Naive thymus-derived CD4-positive, alpha-beta T cell (primary cell): ENCODE results near the gene MAP2K5. TPM values are rescaled to one million over a fixed set of nuclear protein-coding genes. Genes with fewer than 3 reads are reported as not detected.

Experiments used
- ATAC-seq: fragments of 150-1000 bp; cut with Tn5 transposase; 2 replicates; pipeline ENCODE4 v1.10.0; 2021; ENCODE audit warnings: mild to moderate bottlenecking, moderate library complexity
- CTCF ChIA-PET: fragments of 350-600 bp; sonication (Branson Sonifier 250); formaldehyde crosslinking; loops from one replicate; lab custom pipeline; 2021; ENCODE audit warnings: antibody characterized with exemption; lab: Charles Lee
- POLR2A ChIA-PET: fragments of 350-600 bp; sonication (Branson Sonifier 250); formaldehyde crosslinking; loops from one replicate; lab custom pipeline; 2021; ENCODE audit warnings: antibody characterized with exemption, inconsistent platforms; lab: Charles Lee
- DNase-seq, 9 donors: peaks; one replicate each; pipeline versions ENCODE4 v3.0.0 to v3.0.0-alpha.2; 2020 to 2022; ENCODE audit warnings: mixed read lengths in 1 of 9
- H3K27ac ChIP-seq: one replicate; pipeline ENCODE4 v1.7.0; 2013; ENCODE audit warnings: mild to moderate bottlenecking, low read depth, low read length, moderate library complexity
- H3K27me3 ChIP-seq, 2 donors: one replicate each; pipeline ENCODE4 v1.7.0; 2013; ENCODE audit warnings: low read length in 2 of 2, mild to moderate bottlenecking in 2 of 2, moderate library complexity in 2 of 2; ENCODE audit not compliant: control insufficient read depth in 2 of 2, insufficient read depth in 2 of 2
- H3K36me3 ChIP-seq, 3 experiments: 1 replicate in 2 of 3; 2 replicates in 1 of 3; pipeline ENCODE4 v1.7.0; 2013; ENCODE audit warnings: low read length in 3 of 3, mild to moderate bottlenecking in 3 of 3, moderate library complexity in 1 of 3; ENCODE audit not compliant: insufficient read depth in 3 of 3, control insufficient read depth in 2 of 3
- H3K4me1 ChIP-seq, 2 donors: one replicate each; pipeline ENCODE4 v1.7.0; 2013; ENCODE audit warnings: low read length in 2 of 2, mild to moderate bottlenecking in 2 of 2, moderate library complexity in 1 of 2; ENCODE audit not compliant: control insufficient read depth in 2 of 2, insufficient read depth in 2 of 2
- H3K4me3 ChIP-seq: 2 replicates; pipeline ENCODE4 v1.7.0; 2013; ENCODE audit warnings: mild to moderate bottlenecking, low read length
- H3K9me3 ChIP-seq, 3 experiments: 1 replicate in 2 of 3; 2 replicates in 1 of 3; pipeline ENCODE4 v1.7.0; 2013; ENCODE audit warnings: low read length in 3 of 3; ENCODE audit not compliant: control insufficient read depth in 2 of 3
- H3K27ac Mint-ChIP-seq, 9 donors: one replicate each; pipeline ENCODE4 v1.8.0; 2020 to 2022; ENCODE audit warnings: mixed read lengths in 9 of 9, mild to moderate bottlenecking in 8 of 9, moderate library complexity in 5 of 9, inconsistent platforms in 2 of 9
- H3K27me3 Mint-ChIP-seq, 5 donors: one replicate each; pipeline ENCODE4 v1.8.0; 2021 to 2022; ENCODE audit warnings: mixed read lengths in 5 of 5, mild to moderate bottlenecking in 1 of 5
- H3K36me3 Mint-ChIP-seq, 5 donors: one replicate each; pipeline ENCODE4 v1.8.0; 2020 to 2022; ENCODE audit warnings: mixed read lengths in 5 of 5, mild to moderate bottlenecking in 3 of 5, inconsistent platforms in 1 of 5
- H3K4me1 Mint-ChIP-seq, 7 donors: one replicate each; pipeline ENCODE4 v1.8.0; 2020 to 2022; ENCODE audit warnings: mixed read lengths in 7 of 7, mild to moderate bottlenecking in 3 of 7, inconsistent platforms in 1 of 7
- H3K4me3 Mint-ChIP-seq, 10 donors: one replicate each; pipeline ENCODE4 v1.8.0; 2020 to 2022; ENCODE audit warnings: mild to moderate bottlenecking in 10 of 10, mixed read lengths in 10 of 10, moderate library complexity in 6 of 10, inconsistent platforms in 2 of 10
- H3K9me3 Mint-ChIP-seq, 11 donors: one replicate each; pipeline ENCODE4 v1.8.0; 2020 to 2022; ENCODE audit warnings: mixed read lengths in 11 of 11, mild to moderate bottlenecking in 4 of 11, inconsistent platforms in 1 of 11, moderate library complexity in 1 of 11
- intact Hi-C, 2 donors: fragments of 100-400 bp; cut with micrococcal nuclease; formaldehyde crosslinking; loops; one replicate each; pipeline ENCODE4 v1.15.1; 2023
- polyA plus RNA-seq, 2 donors: library from polyadenylated mRNA; unstranded; fragments of 300-500 nt; fragmentation: Illumina TruSeq; gene quantifications; one replicate each; pipeline ENCODE4 v1.2.3, GENCODE V29; 2021
- total RNA-seq, 6 experiments: library from RNA in 5 of 6; stranded (reverse) in 5 of 6; gene quantifications; 1 replicate in 5 of 6; 2 replicates in 1 of 6; pipeline ENCODE4 v1.2.3 and lab custom pipeline; 2021 to 2026

Gene MAP2K5
- total and polyA plus RNA-seq, 7 experiments from 2014 or later: 22.7 to 43.4 (median 33.9) TPM

- Histone ChIP-seq H3K9me3 (no peaks in the 10 kb centered on the region), H3K36me3 (no peaks in the 10 kb centered on the region), H3K27ac (no peak overlapping the region), H3K4me1 (peaks cover 5 to 20% of the 10 kb centered on the region in 2 donors), H3K27me3 (no peaks in the 10 kb centered on the region), H3K4me3 (no peak overlapping the region)
- CTCF ChIA-PET: no interaction called here
- intact Hi-C loops: loop anchor here in 1 of 2 donors (5.0 kb wide), 1 partner anchor 53 kb away; no protein-coding TSS in a partner anchor
- Mint-ChIP-seq H3K4me3 (peak overlapping the region; percentile 9 to 70 (median 32)), H3K27ac (peak overlapping the region; percentile 7 to 86 (median 51)), H3K4me1 (peaks cover 15 to 39% (median 35%) of the 10 kb centered on the region in 7 donors), H3K27me3 (no peaks in the 10 kb centered on the region), H3K36me3 (peaks cover 0 to 27% (median 5%) of the 10 kb centered on the region in 5 donors), H3K9me3 (peaks cover 0 to 2% (median 0%) of the 10 kb centered on the region in 11 donors)
- ATAC-seq: peak; percentile 57
- DNase-seq: peak in 3 of 9 donors; percentile 3 to 9 (median 8)
- POLR2A ChIA-PET: interaction anchor here (0.9 to 1.7 kb wide), 4 partner anchors 17 to 270 kb away, joined by 3 to 4 read pairs (median 4); partner anchors contain the start of gene PIAS1
These were observed 241.7 kb downstream of the MAP2K5 start for GRCh38 chr15:67784090-67784781.

GRCh38 chr15:67784856-67785430 is 242.4 kb downstream of the MAP2K5 start:
- no peaks in the 10 kb centered on the region for H3K9me3 ChIP-seq
- Mint-ChIP-seq H3K9me3 (peaks cover 0 to 2% (median 0%) of the 10 kb centered on the region in 11 donors), H3K4me1 (peaks cover 13 to 39% (median 35%) of the 10 kb centered on the region in 7 donors), H3K4me3 (peak overlapping the region in 3 of 10 donors; percentile 28 to 65 (median 31)), H3K36me3 (peaks cover 0 to 32% (median 8%) of the 10 kb centered on the region in 5 donors), H3K27me3 (no peaks in the 10 kb centered on the region), H3K27ac (peak overlapping the region in 7 of 9 donors; percentile 10 to 86 (median 67))
- no peaks in the 10 kb centered on the region for H3K27me3 ChIP-seq
- ChIA-PET POLR2A (interaction anchor here (1.7 kb wide), 1 partner anchor 54 kb away, joined by 4 read pairs; no protein-coding TSS in a partner anchor), CTCF (no interaction called here)
- no peak overlapping the region for H3K4me3 ChIP-seq
- no peak for ATAC-seq
- peaks cover 5 to 20% of the 10 kb centered on the region in 2 donors for H3K4me1 ChIP-seq
- no peaks in the 10 kb centered on the region for H3K36me3 ChIP-seq
- no peak for DNase-seq
- intact Hi-C loops: loop anchor here in 1 of 2 donors (5.0 kb wide), 1 partner anchor 52 kb away; no protein-coding TSS in a partner anchor
- H3K27ac ChIP-seq: no peak overlapping the region

GRCh38 chr15:67785431-67785830 is 242.9 kb downstream of the MAP2K5 start:
- CTCF ChIA-PET: no interaction called here
- Histone ChIP-seq H3K4me1 (peaks cover 5 to 20% of the 10 kb centered on the region in 2 donors), H3K36me3 (no peaks in the 10 kb centered on the region), H3K9me3 (no peaks in the 10 kb centered on the region), H3K27ac (no peak overlapping the region), H3K4me3 (no peak overlapping the region), H3K27me3 (no peaks in the 10 kb centered on the region)
- POLR2A ChIA-PET: interaction anchor here (1.7 kb wide), 1 partner anchor 54 kb away, joined by 4 read pairs; no protein-coding TSS in a partner anchor
- Mint-ChIP-seq H3K36me3 (peaks cover 0 to 34% (median 8%) of the 10 kb centered on the region in 5 donors), H3K4me1 (peaks cover 11 to 39% (median 35%) of the 10 kb centered on the region in 7 donors), H3K4me3 (no peak overlapping the region), H3K9me3 (peaks cover 0 to 2% (median 0%) of the 10 kb centered on the region in 11 donors), H3K27ac (peak overlapping the region in 5 of 9 donors; percentile 10 to 86 (median 39)), H3K27me3 (no peaks in the 10 kb centered on the region)
- DNase-seq: no peak
- intact Hi-C loops: no loop called here
- ATAC-seq: no peak

GRCh38 chr15:67786646-67787045 is 244.1 kb downstream of the MAP2K5 start:
- intact Hi-C loops: no loop called here
- Mint-ChIP-seq H3K9me3 (peaks cover 0 to 2% (median 0%) of the 10 kb centered on the region in 11 donors), H3K4me3 (no peak overlapping the region), H3K36me3 (peaks cover 0 to 47% (median 18%) of the 10 kb centered on the region in 5 donors), H3K4me1 (peaks cover 11 to 39% (median 35%) of the 10 kb centered on the region in 7 donors), H3K27ac (peak overlapping the region in 1 of 9 donors; percentile 16), H3K27me3 (no peaks in the 10 kb centered on the region)
- no peak overlapping the region for H3K4me3 ChIP-seq
- ChIA-PET CTCF (no interaction called here), POLR2A (no interaction called here)
- no peak for ATAC-seq
- no peaks in the 10 kb centered on the region for H3K9me3 ChIP-seq
- H3K36me3 ChIP-seq: no peaks in the 10 kb centered on the region
- H3K27ac ChIP-seq: no peak overlapping the region
- H3K27me3 ChIP-seq: no peaks in the 10 kb centered on the region
- no peak for DNase-seq
- H3K4me1 ChIP-seq: peaks cover 5 to 20% of the 10 kb centered on the region in 2 donors

GRCh38 chr15:67788986-67789385 is 246.5 kb downstream of the MAP2K5 start:
- Mint-ChIP-seq H3K4me1 (peaks cover 6 to 18% (median 14%) of the 10 kb centered on the region in 7 donors), H3K36me3 (peaks cover 0 to 63% (median 35%) of the 10 kb centered on the region in 5 donors), H3K4me3 (no peak overlapping the region), H3K27me3 (no peaks in the 10 kb centered on the region), H3K27ac (no peak overlapping the region), H3K9me3 (peaks cover 0 to 3% (median 0%) of the 10 kb centered on the region in 11 donors)
- DNase-seq: no peak
- Histone ChIP-seq H3K4me3 (no peak overlapping the region), H3K27ac (no peak overlapping the region), H3K27me3 (no peaks in the 10 kb centered on the region), H3K9me3 (no peaks in the 10 kb centered on the region), H3K36me3 (no peaks in the 10 kb centered on the region), H3K4me1 (peaks cover 5 to 7% of the 10 kb centered on the region in 2 donors)
- ATAC-seq: no peak
- CTCF ChIA-PET: interaction anchor here (0.6 kb wide), 1 partner anchor 480 kb away, joined by 4 read pairs; no protein-coding TSS in a partner anchor
- intact Hi-C loops: loop anchor here in 1 of 2 donors (2.0 kb wide), 1 partner anchor 18 kb away; no protein-coding TSS in a partner anchor
- POLR2A ChIA-PET: no interaction called here

GRCh38 chr15:67790610-67791319 is 248.3 kb downstream of the MAP2K5 start:
- Histone ChIP-seq H3K4me3 (no peak overlapping the region), H3K27me3 (no peaks in the 10 kb centered on the region), H3K9me3 (peaks cover 0 to 7% (median 0%) of the 10 kb centered on the region in 3 experiments), H3K36me3 (no peaks in the 10 kb centered on the region), H3K27ac (no peak overlapping the region), H3K4me1 (no peaks in the 10 kb centered on the region)
- intact Hi-C loops: no loop called here
- Mint-ChIP-seq H3K36me3 (peaks cover 4 to 65% (median 51%) of the 10 kb centered on the region in 5 donors), H3K4me1 (peaks cover 0 to 2% (median 0%) of the 10 kb centered on the region in 7 donors), H3K9me3 (peaks cover 0 to 19% (median 10%) of the 10 kb centered on the region in 11 donors), H3K27ac (no peak overlapping the region), H3K27me3 (no peaks in the 10 kb centered on the region), H3K4me3 (no peak overlapping the region)
- ATAC-seq: no peak
- DNase-seq: no peak
- POLR2A ChIA-PET: no interaction called here
- CTCF ChIA-PET: no interaction called here
